ENCODE measurements around the gene THAP11. TPM values are rescaled to one million over a fixed set of nuclear protein-coding genes. Genes with fewer than 3 reads are reported as not detected.

THAP11 gene
- total and polyA plus RNA-seq, 2 of the 4 experiments (the other 2 are of a cell fraction), result 13.3 to 14.5 TPM

DNA sequence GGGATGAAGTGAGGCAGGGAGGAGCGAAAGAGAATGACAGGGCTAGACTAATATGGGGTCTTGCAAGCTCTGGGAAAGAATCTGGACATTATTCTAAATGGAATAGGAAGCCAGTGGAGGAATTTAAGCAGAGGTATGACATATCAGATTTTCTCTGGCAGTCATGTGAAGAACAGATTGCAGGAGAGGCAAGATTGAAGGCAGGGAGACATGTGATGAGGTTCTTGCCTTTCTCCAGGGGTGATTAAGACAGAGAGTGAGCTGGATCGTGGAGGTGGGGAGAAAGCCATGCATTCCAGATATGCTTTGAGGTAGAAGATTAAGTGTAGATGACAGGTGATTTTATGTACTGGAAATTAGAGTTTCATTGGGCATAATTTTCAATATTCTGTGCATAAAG lies 4.3 kb upstream of the THAP11 start:
- Histone ChIP-seq H4K8ac (ENCODE audit: low read depth in 2 of 2, low read length in 2 of 2) (no peak overlapping the region), H3K9me1 (ENCODE audit: insufficient read depth, low read length) (peaks cover 7% of the 10 kb centered on the region; the same call in 1 of the 2 replicates), H3K4me1 (ENCODE audit: control insufficient read depth, insufficient read depth, low read length) (peaks cover 1% of the 10 kb centered on the region), H2AFZ (replicated peaks; ENCODE audit: low read length, poor library complexity) (no peak overlapping the region), H4K91ac (ENCODE audit: insufficient read depth, low read depth, low read length) (no peak overlapping the region), H3K4ac (ENCODE audit: low read depth, low read length) (no peak overlapping the region), H2AK9ac (replicated peaks; ENCODE audit: low read depth, low read length, poor library complexity) (no peak overlapping the region), H3K27ac (ENCODE audit: insufficient read depth, low read length) (no peak overlapping the region), H3K4me2 (ENCODE audit: low read depth, low read length) (no peak overlapping the region), H3K4me3 (ENCODE audit: insufficient read depth, low read depth, low read length) (no peak overlapping the region), H4K5ac (ENCODE audit: low read depth, low read length) (no peak overlapping the region), H3K27me3 (ENCODE audit: control insufficient read depth, insufficient read depth, low read length) (no peaks in the 10 kb centered on the region), H3K36me3 (ENCODE audit: control insufficient read depth, insufficient read depth, low read length) (no peaks in the 10 kb centered on the region), H2BK15ac (ENCODE audit: low read depth, low read length) (no peak overlapping the region), H2BK120ac (ENCODE audit: low read depth, low read length) (no peak overlapping the region), H3K9me3 (ENCODE audit: control insufficient read depth, insufficient read depth, low read length) (no peaks in the 10 kb centered on the region), H2AK5ac (ENCODE audit: low read depth, low read length) (no peak overlapping the region), H3K18ac (ENCODE audit: low read depth, low read length) (no peak overlapping the region), H3K79me1 (ENCODE audit: low read depth in 1 of 2, low read length in 2 of 2) (peaks cover 3 to 20% of the 10 kb centered on the region in 2 experiments; a peak in 3 of 4 replicates), H3K14ac (replicated peaks; ENCODE audit: low read depth, low read length) (no peak overlapping the region), H3K56ac (ENCODE audit: extremely low read depth, insufficient read depth, low read length) (no peak overlapping the region), H3K9ac (ENCODE audit: low read depth, low read length) (no peak overlapping the region), H2BK5ac (ENCODE audit: low read depth, low read length, poor library complexity, severe bottlenecking) (no peak overlapping the region), H2BK20ac (ENCODE audit: low read depth, low read length) (no peak overlapping the region), H3K23ac (ENCODE audit: low read depth, low read length) (no peak overlapping the region), H4K20me1 (ENCODE audit: insufficient read depth, low read length) (peaks cover 2% of the 10 kb centered on the region; the same call in 1 of the 2 replicates)
- DNase-seq (no peak), ATAC-seq (ENCODE audit: low read depth) (no peak)
- dilution Hi-C loops (cut with HindIII; ENCODE audit: low sequenced_read_pairs, unreplicated experiment) (no loop called here), intact Hi-C loops (cut with micrococcal nuclease) (no loop called here), in situ Hi-C loops (cut with MboI; ENCODE audit: low sequenced_read_pairs) (no loop called here)
- ChIA-PET CTCF (no interaction called here), POLR2A (ENCODE audit: unreplicated experiment) (no interaction called here)
- 93% methylated on average over 2 of the region's 2 CpGs; no CpG with 5 or more reads in 1 of the 2 experiments for WGBS, 2 experiments (ENCODE audit: extremely low coverage in 2 of 2, insufficient read length in 1 of 2)
- TF ChIP-seq CHD1 (IDR thresholded peaks at IDR 0.05; ENCODE audit: low read depth, low read length) (no peak), MAFK (IDR thresholded peaks at IDR 0.05; ENCODE audit: low read depth, low read length) (no peak), RAD21 (IDR thresholded peaks at IDR 0.05; ENCODE audit: low read length) (no peak), RCOR1 (IDR thresholded peaks at IDR 0.05; ENCODE audit: insufficient replicate concordance, low read length) (no peak), RFX5 (IDR thresholded peaks at IDR 0.05; ENCODE audit: low read depth, low read length) (no peak), CEBPB (IDR thresholded peaks at IDR 0.05; ENCODE audit: low read depth, low read length) (no peak)
- TF ChIP-seq, protein P1, sequence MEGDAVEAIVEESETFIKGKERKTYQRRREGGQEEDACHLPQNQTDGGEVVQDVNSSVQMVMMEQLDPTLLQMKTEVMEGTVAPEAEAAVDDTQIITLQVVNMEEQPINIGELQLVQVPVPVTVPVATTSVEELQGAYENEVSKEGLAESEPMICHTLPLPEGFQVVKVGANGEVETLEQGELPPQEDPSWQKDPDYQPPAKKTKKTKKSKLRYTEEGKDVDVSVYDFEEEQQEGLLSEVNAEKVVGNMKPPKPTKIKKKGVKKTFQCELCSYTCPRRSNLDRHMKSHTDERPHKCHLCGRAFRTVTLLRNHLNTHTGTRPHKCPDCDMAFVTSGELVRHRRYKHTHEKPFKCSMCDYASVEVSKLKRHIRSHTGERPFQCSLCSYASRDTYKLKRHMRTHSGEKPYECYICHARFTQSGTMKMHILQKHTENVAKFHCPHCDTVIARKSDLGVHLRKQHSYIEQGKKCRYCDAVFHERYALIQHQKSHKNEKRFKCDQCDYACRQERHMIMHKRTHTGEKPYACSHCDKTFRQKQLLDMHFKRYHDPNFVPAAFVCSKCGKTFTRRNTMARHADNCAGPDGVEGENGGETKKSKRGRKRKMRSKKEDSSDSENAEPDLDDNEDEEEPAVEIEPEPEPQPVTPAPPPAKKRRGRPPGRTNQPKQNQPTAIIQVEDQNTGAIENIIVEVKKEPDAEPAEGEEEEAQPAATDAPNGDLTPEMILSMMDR (conservative IDR thresholded peaks at IDR 0.05; ENCODE audit: low read depth, low read length), result no peak
- TF ChIP-seq, protein P2, sequence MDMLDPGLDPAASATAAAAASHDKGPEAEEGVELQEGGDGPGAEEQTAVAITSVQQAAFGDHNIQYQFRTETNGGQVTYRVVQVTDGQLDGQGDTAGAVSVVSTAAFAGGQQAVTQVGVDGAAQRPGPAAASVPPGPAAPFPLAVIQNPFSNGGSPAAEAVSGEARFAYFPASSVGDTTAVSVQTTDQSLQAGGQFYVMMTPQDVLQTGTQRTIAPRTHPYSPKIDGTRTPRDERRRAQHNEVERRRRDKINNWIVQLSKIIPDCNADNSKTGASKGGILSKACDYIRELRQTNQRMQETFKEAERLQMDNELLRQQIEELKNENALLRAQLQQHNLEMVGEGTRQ (IDR thresholded peaks at IDR 0.05; ENCODE audit: low read depth, low read length), result no peak
- no TSS peak for BruUV-seq (replicated peaks)
